K562 (cell line): ENCODE measurements around the gene GET3. TPM values are rescaled to one million over a fixed set of nuclear protein-coding genes. Genes with fewer than 3 reads are reported as not detected.
A peak's percentile ranks its signal among the peaks of the same experiment; 100 is the strongest.

Experiments
- ATF1 ChIP-seq, 2 experiments: fragments of 450-650 bp in 1 of 2; IDR thresholded peaks; 2 replicates each; pipeline ENCODE4 v1.6.1; 2016; ENCODE audit warnings: missing compliant biosample characterization in 1 of 2, missing genetic modification characterization in 1 of 2
- CEBPG ChIP-seq, 3 experiments: fragments of 200-800 bp in 1 of 3; sonication (Bioruptor generic) in 1 of 3; sonication (generic) in 1 of 3; formaldehyde crosslinking in 1 of 3; IDR thresholded peaks in 2 of 3; conservative IDR thresholded peaks in 1 of 3; 2 replicates each; pipeline versions ENCODE4 v1.6.1 to v1.8.0; 2016 to 2022; ENCODE audit warnings: missing compliant biosample characterization in 2 of 3, missing genetic modification characterization in 2 of 3, mild to moderate bottlenecking in 1 of 3, missing genetic modification reagents in 1 of 3
- ETV5 ChIP-seq: sonication (generic); formaldehyde crosslinking; IDR thresholded peaks from 2 replicates; pipeline ENCODE4 v1.4.0; 2020; ENCODE audit warnings: low read depth, mild to moderate bottlenecking, missing genetic modification reagents
- STAT6 ChIP-seq: sonication (generic); formaldehyde crosslinking; IDR thresholded peaks from 2 replicates; pipeline ENCODE4 v1.8.1; 2023; ENCODE audit warnings: mild to moderate bottlenecking, missing genetic modification reagents
- ZBTB1 ChIP-seq: sonication (generic); formaldehyde crosslinking; IDR thresholded peaks from 2 replicates; pipeline ENCODE4 v1.8.1; 2023; ENCODE audit warnings: missing genetic modification reagents, low read depth, mild to moderate bottlenecking, borderline replicate concordance
- polyA plus RNA-seq, 8 experiments: library from polyadenylated mRNA; depleted of rRNA in 4 of 8; stranded (reverse) in 5 of 8; unstranded in 3 of 8; fragments of >200 nt; fragmentation: Nextera tagmentation in 2 of 8; fragmentation: Illumina TruSeq in 1 of 8; extraction: Ambion mirVana in 2 of 8; extraction: Trizol in 1 of 8; gene quantifications; 2 replicates each; pipeline versions ENCODE4 v1.2.1 to v1.2.3, GENCODE V29; 2011 to 2014; ENCODE audit warnings: inconsistent platforms in 1 of 8, missing spikeins in 1 of 8
- total RNA-seq, 7 experiments: library from RNA; depleted of rRNA in 6 of 7; stranded (reverse); fragments of >200 nt in 6 of 7; fragmentation: Illumina TruSeq in 2 of 7; extraction: Trizol in 2 of 7; gene quantifications; 2 replicates each; pipeline versions ENCODE4 v1.2.1 to v1.2.3, GENCODE V29; 2011 to 2021; ENCODE audit warnings: low replicate concordance in 1 of 7
- TF ChIP-seq, protein P1 (sequence below): fragments of 250-450 bp; sonication (Bioruptor Pico); IDR thresholded peaks from 2 replicates; pipeline ENCODE4 v1.4.0; 2020
- TF ChIP-seq, protein P2 (sequence below), 2 experiments: fragments of 450-650 bp; conservative IDR thresholded peaks; 2 replicates each; pipeline ENCODE4 v1.6.1; 2017; ENCODE audit warnings: mild to moderate bottlenecking in 2 of 2, moderate library complexity in 2 of 2

The GET3 gene
- total and polyA plus RNA-seq, 9 of the 15 experiments (the other 6 are each of a cell fraction or from before 2014, with no cell fraction given), result 8.3 to 83.5 (median 51.8) TPM

DNA sequence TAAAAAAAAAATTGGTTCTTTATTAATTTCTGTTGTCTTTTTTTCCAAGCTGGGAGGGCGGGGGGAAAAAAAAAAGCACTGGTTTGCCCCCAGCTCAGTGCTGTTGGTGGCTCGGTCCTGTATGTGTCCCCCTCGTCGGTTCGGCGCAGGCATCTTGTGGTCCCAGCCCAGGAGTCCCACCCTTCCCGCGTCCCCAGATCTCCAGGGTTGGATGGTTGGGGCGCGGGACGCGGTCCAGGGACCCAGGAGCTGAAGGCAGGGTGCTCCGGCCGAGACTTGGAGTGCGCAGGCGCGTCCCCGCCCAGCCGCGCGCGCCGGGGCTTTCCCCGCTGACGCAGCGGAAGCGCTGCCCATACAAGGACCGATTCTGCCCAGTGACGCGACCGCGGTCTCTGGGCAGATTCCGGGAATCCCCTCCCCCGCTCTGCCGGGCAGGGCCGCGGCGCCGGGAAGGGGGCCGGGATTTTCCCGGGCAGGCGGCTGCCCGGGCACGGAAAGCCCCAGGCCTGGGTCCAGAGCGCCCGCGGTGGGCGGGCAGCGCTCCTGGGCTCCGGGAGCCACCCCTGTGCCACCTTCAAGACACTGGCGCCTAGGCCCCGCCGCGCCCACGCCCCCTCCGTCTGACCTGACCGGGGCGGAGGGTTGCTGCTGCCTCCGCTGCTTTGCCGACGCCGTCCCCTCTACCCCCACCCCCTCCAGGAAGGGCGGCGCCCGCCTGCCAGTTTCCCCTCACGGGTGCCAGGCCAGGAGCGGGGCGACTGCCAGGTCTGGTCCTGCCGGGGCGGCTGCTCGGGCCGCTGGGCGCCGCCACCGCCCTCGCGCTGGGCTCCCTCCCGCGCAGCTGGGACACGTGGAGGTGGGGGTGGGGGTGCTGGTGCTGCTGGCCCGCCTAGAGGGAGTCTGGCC lies 56.2 kb downstream of the GET3 start (continued):
- TF ChIP-seq STAT6 (CRISPR knock-in tag) (no peak), ATF1 (CRISPR knock-in tag; IDR thresholded peaks at IDR 0.05) (no peak; the same call in 1 of the 2 replicates), ATF1 (tag; IDR thresholded peaks at IDR 0.05) (peak; percentile 94), ETV5 (CRISPR knock-in tag) (peak; percentile 68; the same call in 1 of the 2 replicates), ZBTB1 (CRISPR knock-in tag) (no peak), CEBPG (CRISPR knock-in tag; IDR thresholded peaks at IDR 0.05) (no peak), CEBPG (tag; conservative IDR thresholded peaks at IDR 0.05 in 1 of 2, IDR thresholded peaks at IDR 0.05 in 1 of 2) (no peak)
- TF ChIP-seq, protein P1, sequence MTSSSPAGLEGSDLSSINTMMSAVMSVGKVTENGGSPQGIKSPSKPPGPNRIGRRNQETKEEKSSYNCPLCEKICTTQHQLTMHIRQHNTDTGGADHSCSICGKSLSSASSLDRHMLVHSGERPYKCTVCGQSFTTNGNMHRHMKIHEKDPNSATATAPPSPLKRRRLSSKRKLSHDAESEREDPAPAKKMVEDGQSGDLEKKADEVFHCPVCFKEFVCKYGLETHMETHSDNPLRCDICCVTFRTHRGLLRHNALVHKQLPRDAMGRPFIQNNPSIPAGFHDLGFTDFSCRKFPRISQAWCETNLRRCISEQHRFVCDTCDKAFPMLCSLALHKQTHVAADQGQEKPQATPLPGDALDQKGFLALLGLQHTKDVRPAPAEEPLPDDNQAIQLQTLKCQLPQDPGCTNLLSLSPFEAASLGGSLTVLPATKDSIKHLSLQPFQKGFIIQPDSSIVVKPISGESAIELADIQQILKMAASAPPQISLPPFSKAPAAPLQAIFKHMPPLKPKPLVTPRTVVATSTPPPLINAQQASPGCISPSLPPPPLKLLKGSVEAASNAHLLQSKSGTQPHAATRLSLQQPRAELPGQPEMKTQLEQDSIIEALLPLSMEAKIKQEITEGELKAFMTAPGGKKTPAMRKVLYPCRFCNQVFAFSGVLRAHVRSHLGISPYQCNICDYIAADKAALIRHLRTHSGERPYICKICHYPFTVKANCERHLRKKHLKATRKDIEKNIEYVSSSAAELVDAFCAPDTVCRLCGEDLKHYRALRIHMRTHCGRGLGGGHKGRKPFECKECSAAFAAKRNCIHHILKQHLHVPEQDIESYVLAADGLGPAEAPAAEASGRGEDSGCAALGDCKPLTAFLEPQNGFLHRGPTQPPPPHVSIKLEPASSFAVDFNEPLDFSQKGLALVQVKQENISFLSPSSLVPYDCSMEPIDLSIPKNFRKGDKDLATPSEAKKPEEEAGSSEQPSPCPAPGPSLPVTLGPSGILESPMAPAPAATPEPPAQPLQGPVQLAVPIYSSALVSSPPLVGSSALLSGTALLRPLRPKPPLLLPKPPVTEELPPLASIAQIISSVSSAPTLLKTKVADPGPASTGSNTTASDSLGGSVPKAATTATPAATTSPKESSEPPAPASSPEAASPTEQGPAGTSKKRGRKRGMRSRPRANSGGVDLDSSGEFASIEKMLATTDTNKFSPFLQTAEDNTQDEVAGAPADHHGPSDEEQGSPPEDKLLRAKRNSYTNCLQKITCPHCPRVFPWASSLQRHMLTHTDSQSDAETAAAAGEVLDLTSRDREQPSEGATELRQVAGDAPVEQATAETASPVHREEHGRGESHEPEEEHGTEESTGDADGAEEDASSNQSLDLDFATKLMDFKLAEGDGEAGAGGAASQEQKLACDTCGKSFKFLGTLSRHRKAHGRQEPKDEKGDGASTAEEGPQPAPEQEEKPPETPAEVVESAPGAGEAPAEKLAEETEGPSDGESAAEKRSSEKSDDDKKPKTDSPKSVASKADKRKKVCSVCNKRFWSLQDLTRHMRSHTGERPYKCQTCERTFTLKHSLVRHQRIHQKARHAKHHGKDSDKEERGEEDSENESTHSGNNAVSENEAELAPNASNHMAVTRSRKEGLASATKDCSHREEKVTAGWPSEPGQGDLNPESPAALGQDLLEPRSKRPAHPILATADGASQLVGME (CRISPR knock-in tag), result no peak
- TF ChIP-seq, protein P2, sequence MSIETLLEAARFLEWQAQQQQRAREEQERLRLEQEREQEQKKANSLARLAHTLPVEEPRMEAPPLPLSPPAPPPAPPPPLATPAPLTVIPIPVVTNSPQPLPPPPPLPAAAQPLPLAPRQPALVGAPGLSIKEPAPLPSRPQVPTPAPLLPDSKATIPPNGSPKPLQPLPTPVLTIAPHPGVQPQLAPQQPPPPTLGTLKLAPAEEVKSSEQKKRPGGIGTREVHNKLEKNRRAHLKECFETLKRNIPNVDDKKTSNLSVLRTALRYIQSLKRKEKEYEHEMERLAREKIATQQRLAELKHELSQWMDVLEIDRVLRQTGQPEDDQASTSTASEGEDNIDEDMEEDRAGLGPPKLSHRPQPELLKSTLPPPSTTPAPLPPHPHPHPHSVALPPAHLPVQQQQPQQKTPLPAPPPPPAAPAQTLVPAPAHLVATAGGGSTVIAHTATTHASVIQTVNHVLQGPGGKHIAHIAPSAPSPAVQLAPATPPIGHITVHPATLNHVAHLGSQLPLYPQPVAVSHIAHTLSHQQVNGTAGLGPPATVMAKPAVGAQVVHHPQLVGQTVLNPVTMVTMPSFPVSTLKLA (conservative IDR thresholded peaks at IDR 0.05), result peak; percentile 82 to 92
